NT2/D1 (cell line): Measurements from ENCODE around the gene PHF21B.

Experiments used
- SUZ12 ChIP-seq: IDR thresholded peaks from 2 replicates; pipeline ENCODE4 v1.6.1; 2011; ENCODE audit not compliant: insufficient read length, insufficient read depth; ENCODE audit errors: extremely low read depth
- YY1 ChIP-seq: IDR thresholded peaks from 2 replicates; pipeline ENCODE4 v1.6.1; 2011; ENCODE audit not compliant: insufficient read length, insufficient read depth
- ZNF274 ChIP-seq: IDR thresholded peaks from 2 replicates; pipeline ENCODE4 v1.6.1; 2011; ENCODE audit warnings: mild to moderate bottlenecking, low read depth, low read length

GRCh38 chr22:44881624-44882023 lies 128.2 kb downstream of the PHF21B start:
- TF ChIP-seq ZNF274 (no peak), YY1 (no peak), SUZ12 (no peak)
